HepG2 (cell line): ENCODE data around the gene ASTN1. TPM values are rescaled to one million over a fixed set of nuclear protein-coding genes. Genes with fewer than 3 reads are reported as not detected.

ENCODE experiments used
- CENPBD1 ChIP-seq: sonication (generic); formaldehyde crosslinking; IDR thresholded peaks from 2 replicates; pipeline ENCODE4 v1.8.0; 2022; ENCODE audit warnings: missing genetic modification reagents, low read depth, mild to moderate bottlenecking, borderline replicate concordance
- CTCF ChIP-seq: sonication (generic); formaldehyde crosslinking; IDR thresholded peaks from 2 replicates; pipeline ENCODE4 v1.5.0; 2020; ENCODE audit warnings: mild to moderate bottlenecking, missing genetic modification reagents, moderate library complexity
- ELF1 ChIP-seq: sonication (generic); formaldehyde crosslinking; IDR thresholded peaks from 2 replicates; pipeline ENCODE4 v1.4.0; 2020; ENCODE audit warnings: missing genetic modification reagents
- HMG20B ChIP-seq: conservative IDR thresholded peaks from 2 replicates; pipeline ENCODE4 v1.6.1; 2016; ENCODE audit warnings: missing genetic modification reagents, missing compliant biosample characterization
- NR2F6 ChIP-seq, 2 experiments: IDR thresholded peaks; 2 replicates each; pipeline ENCODE4 v1.6.1; 2016; ENCODE audit warnings: antibody characterized with exemption in 1 of 2, mild to moderate bottlenecking in 1 of 2
- RAD21 ChIP-seq: fragments of 450-650 bp; formaldehyde crosslinking; IDR thresholded peaks from 2 replicates; pipeline ENCODE4 v1.5.0; 2020; ENCODE audit warnings: mild to moderate bottlenecking
- XRCC5 ChIP-seq: fragments of 200-400 bp; formaldehyde crosslinking; optimal IDR thresholded peaks from 2 replicates; pipeline ENCODE3; 2017; ENCODE audit warnings: mild to moderate bottlenecking, low read length
- YEATS2 ChIP-seq: sonication (generic); formaldehyde crosslinking; IDR thresholded peaks from 2 replicates; pipeline ENCODE4 v1.4.0; 2020; ENCODE audit warnings: missing genetic modification reagents, borderline replicate concordance
- YY1 ChIP-seq: IDR thresholded peaks from 2 replicates; pipeline ENCODE4 v1.6.1; 2011; ENCODE audit warnings: low read length, low read depth, moderate library complexity, mild to moderate bottlenecking; ENCODE audit not compliant: insufficient read depth, insufficient replicate concordance
- ZBTB34 ChIP-seq: sonication (generic); formaldehyde crosslinking; IDR thresholded peaks from 2 replicates; pipeline ENCODE4 v1.8.0; 2022; ENCODE audit warnings: mild to moderate bottlenecking, missing genetic modification reagents
- ZNF143 ChIP-seq: sonication (generic); formaldehyde crosslinking; IDR thresholded peaks from 2 replicates; pipeline ENCODE4 v1.4.0; 2020; ENCODE audit warnings: missing genetic modification reagents
- ZNF580 ChIP-seq: IDR thresholded peaks from 2 replicates; pipeline ENCODE4 v1.6.1; 2016; ENCODE audit warnings: low read depth, borderline replicate concordance
- ZNF784 ChIP-seq: sonication (generic); formaldehyde crosslinking; IDR thresholded peaks from 2 replicates; pipeline ENCODE4 v1.5.1; 2020; ENCODE audit warnings: missing genetic modification reagents, mild to moderate bottlenecking, borderline replicate concordance
- polyA plus RNA-seq, 8 experiments: library from polyadenylated mRNA; depleted of rRNA in 3 of 8; stranded (reverse) in 7 of 8; unstranded in 1 of 8; fragments of >200 nt; fragmentation: Illumina TruSeq in 4 of 8; extraction: Trizol in 4 of 8; gene quantifications; 2 replicates each; pipeline versions ENCODE4 v1.2.1 to v1.2.3, GENCODE V29; 2011 to 2016; ENCODE audit warnings: low read depth in 4 of 8, missing spikeins in 1 of 8, mixed read lengths in 1 of 8; ENCODE audit not compliant: insufficient read depth in 1 of 8
- total RNA-seq, 5 experiments: library from RNA; depleted of rRNA; stranded (reverse); fragments of >200 nt; fragmentation: Illumina TruSeq; extraction: Trizol; gene quantifications; 2 replicates each; pipeline ENCODE4 v1.2.3, GENCODE V29; 2016; ENCODE audit warnings: low read depth in 1 of 5

Gene ASTN1
- total and polyA plus RNA-seq, 2 of the 13 experiments (the other 11 are each of a cell fraction or from before 2014, with no cell fraction given) = not detected

- no peak for TF ChIP-seq ZNF784 (CRISPR knock-in tag)
- TF ChIP-seq ELF1 (CRISPR knock-in tag) = no peak
- no peak for TF ChIP-seq YY1
- TF ChIP-seq ZBTB34 (CRISPR knock-in tag) = no peak
- peak; percentile 53 for TF ChIP-seq RAD21 (CRISPR knock-in tag)
- TF ChIP-seq NR2F6 (IDR thresholded peaks at IDR 0.05) = no peak
- no peak for TF ChIP-seq NR2F6 (CRISPR knock-in tag; IDR thresholded peaks at IDR 0.05)
- no peak for TF ChIP-seq YEATS2 (CRISPR knock-in tag)
- TF ChIP-seq XRCC5 = peak; percentile 46
- TF ChIP-seq HMG20B = no peak
- TF ChIP-seq ZNF580 (CRISPR knock-in tag) = no peak
- peak; percentile 84 for TF ChIP-seq CTCF (CRISPR knock-in tag)
- no peak for TF ChIP-seq CENPBD1 (CRISPR knock-in tag)
- no peak for TF ChIP-seq ZNF143
Observed at GRCh38 chr1:176880955-176881595, 283.4 kb downstream of the ASTN1 start (continued).
